HG03039 (cell line): ENCODE data around the gene GPATCH8.

Experiments used
- ATAC-seq: cut with Tn5 transposase; IDR thresholded peaks from one replicate; pipeline ENCODE4 v1.9.1; 2021; ENCODE audit warnings: mild to moderate bottlenecking, moderate library complexity; ENCODE audit not compliant: unreplicated experiment

GPATCH8 gene

GRCh38 chr17:44359006-44359405 lies 144.2 kb downstream of the GPATCH8 start:
- no peak for ATAC-seq

- no peak for ATAC-seq
Observed at GRCh38 chr17:44358066-44358465, 145.1 kb downstream of the GPATCH8 start.

- ATAC-seq: no peak
Observed at GRCh38 chr17:44356241-44356640, 147.0 kb downstream of the GPATCH8 start.

GRCh38 chr17:44355642-44356099 lies 147.5 kb downstream of the GPATCH8 start:
- no peak for ATAC-seq

- no peak for ATAC-seq
Observed at GRCh38 chr17:44354582-44355561, 148.3 kb downstream of the GPATCH8 start.

GRCh38 chr17:44353672-44354331 lies 149.4 kb downstream of the GPATCH8 start:
- no peak for ATAC-seq

GRCh38 chr17:44352828-44353671 lies 150.2 kb downstream of the GPATCH8 start:
- no peak for ATAC-seq

- no peak for ATAC-seq
Observed at GRCh38 chr17:44351961-44352827, 151.0 kb downstream of the GPATCH8 start.

- no peak for ATAC-seq
Observed at GRCh38 chr17:44351464-44351863, 151.7 kb downstream of the GPATCH8 start.

GRCh38 chr17:44350733-44351226 lies 152.4 kb downstream of the GPATCH8 start:
- ATAC-seq: no peak

GRCh38 chr17:44349553-44350070 lies 153.6 kb downstream of the GPATCH8 start:
- no peak for ATAC-seq

- ATAC-seq: no peak
Observed at GRCh38 chr17:44348988-44349364, 154.2 kb downstream of the GPATCH8 start.

- ATAC-seq: no peak
Observed at GRCh38 chr17:44348234-44348987, 154.8 kb downstream of the GPATCH8 start.
